NT2/D1 (cell line): ENCODE results near the gene ENPP1.

Source experiments
- DNase-seq: peaks from one replicate; pipeline ENCODE4 v3.0.0-alpha.2; 2011; ENCODE audit warnings: low read depth, low spot score
- H3K27me3 ChIP-seq: 2 replicates; pipeline ENCODE4 v1.6.0; 2011; ENCODE audit warnings: mild to moderate bottlenecking; ENCODE audit not compliant: insufficient read length, insufficient read depth
- H3K36me3 ChIP-seq: 2 replicates; pipeline ENCODE4 v1.6.1; 2011; ENCODE audit warnings: mild to moderate bottlenecking, low read length, mixed read lengths; ENCODE audit not compliant: insufficient read depth, insufficient read length
- H3K4me1 ChIP-seq: 2 replicates; pipeline ENCODE4 v1.5.1; 2011; ENCODE audit not compliant: insufficient read depth, insufficient read length
- H3K4me3 ChIP-seq: 2 replicates; pipeline ENCODE4 v1.5.1; 2011; ENCODE audit warnings: low read depth; ENCODE audit not compliant: insufficient read length
- H3K9ac ChIP-seq: 2 replicates; pipeline ENCODE4 v1.6.0; 2011; ENCODE audit warnings: low read depth; ENCODE audit not compliant: insufficient read length
- H3K9me3 ChIP-seq: 2 replicates; pipeline ENCODE4 v1.5.1; 2011; ENCODE audit warnings: mild to moderate bottlenecking, low read length; ENCODE audit not compliant: insufficient read depth
- SUZ12 ChIP-seq: IDR thresholded peaks from 2 replicates; pipeline ENCODE4 v1.6.1; 2011; ENCODE audit not compliant: insufficient read length, insufficient read depth; ENCODE audit errors: extremely low read depth
- YY1 ChIP-seq: IDR thresholded peaks from 2 replicates; pipeline ENCODE4 v1.6.1; 2011; ENCODE audit not compliant: insufficient read length, insufficient read depth
- ZNF274 ChIP-seq: IDR thresholded peaks from 2 replicates; pipeline ENCODE4 v1.6.1; 2011; ENCODE audit warnings: mild to moderate bottlenecking, low read depth, low read length

Gene ENPP1

DNA sequence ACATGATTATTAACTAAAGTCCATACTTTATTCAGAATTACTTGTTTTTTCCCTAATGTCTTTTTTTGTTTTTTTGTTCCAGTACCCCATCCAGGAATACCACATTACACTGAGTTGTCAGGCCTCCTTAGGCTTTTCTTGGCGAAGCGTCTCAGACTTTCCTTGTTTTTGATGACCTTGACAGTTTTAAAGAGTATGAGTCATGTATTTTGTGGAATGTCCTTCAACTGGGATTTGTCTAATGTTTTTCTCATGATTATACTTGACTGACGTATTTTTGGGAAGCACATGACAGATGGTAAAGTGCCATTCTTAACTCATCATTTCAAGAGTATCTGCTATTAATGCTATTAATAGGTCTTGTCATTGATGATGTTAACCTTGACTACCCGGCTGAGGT, 23.6 kb downstream of the ENPP1 start:
- no peak for TF ChIP-seq ZNF274
- TF ChIP-seq YY1: no peak
- no peak for TF ChIP-seq SUZ12
- Histone ChIP-seq H3K9me3 (no peaks in the 10 kb centered on the region), H3K9ac (no peak overlapping the region), H3K27me3 (no peaks in the 10 kb centered on the region), H3K36me3 (peaks cover 7% of the 10 kb centered on the region), H3K4me3 (no peak overlapping the region), H3K4me1 (no peaks in the 10 kb centered on the region)
- DNase-seq: no peak

DNA sequence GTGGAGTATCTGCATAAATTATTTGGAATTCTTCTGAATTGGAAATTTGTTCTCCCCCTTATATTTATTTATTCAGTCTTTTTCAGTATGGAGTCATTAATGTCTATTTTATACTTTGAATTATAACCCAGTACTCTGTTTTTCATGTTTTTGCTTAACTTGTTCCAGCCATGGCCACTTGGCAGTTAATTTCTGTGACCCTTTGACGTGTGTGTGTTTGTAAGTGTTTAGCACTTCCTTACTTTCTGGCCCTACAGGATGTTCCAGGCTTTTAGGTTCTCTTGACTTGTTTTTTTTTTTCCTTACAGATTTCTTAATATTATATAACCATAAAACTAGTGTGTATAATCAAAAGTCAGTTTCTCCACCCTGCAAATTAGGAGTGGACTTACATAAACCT, 24.1 kb downstream of the ENPP1 start:
- TF ChIP-seq ZNF274: no peak
- TF ChIP-seq YY1: no peak
- no peak for TF ChIP-seq SUZ12
- DNase-seq: no peak

DNA sequence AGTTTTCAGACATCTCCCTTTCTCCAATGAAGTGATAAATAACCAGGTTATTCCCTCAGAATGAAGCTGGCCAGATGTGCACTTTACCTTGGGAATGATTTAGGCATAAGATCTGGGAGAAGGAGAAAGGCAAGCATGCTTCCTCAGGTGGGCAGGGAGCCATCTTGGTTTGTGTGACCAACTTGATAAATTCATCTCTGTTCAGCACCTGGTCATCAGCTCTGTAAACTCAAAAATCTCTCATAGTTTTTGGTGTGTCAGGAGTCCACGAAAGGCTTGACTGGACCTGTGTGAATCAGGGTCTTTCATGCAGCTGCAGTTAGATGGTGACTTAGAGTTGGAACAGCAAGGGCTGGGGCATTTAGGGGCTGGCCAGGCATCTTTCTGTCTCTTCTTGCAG, 24.5 kb downstream of the ENPP1 start:
- no peak overlapping the region for H3K9ac ChIP-seq
- H3K4me1 ChIP-seq: no peaks in the 10 kb centered on the region
- H3K36me3 ChIP-seq: peaks cover 5% of the 10 kb centered on the region
- no peak overlapping the region for H3K4me3 ChIP-seq
- TF ChIP-seq ZNF274 (no peak), SUZ12 (no peak), YY1 (no peak)
- DNase-seq: no peak
- no peaks in the 10 kb centered on the region for H3K27me3 ChIP-seq
- H3K9me3 ChIP-seq: no peaks in the 10 kb centered on the region

More for the DNA sequence above, 24.1 kb downstream of the ENPP1 start:
- H3K4me1 ChIP-seq: no peaks in the 10 kb centered on the region
- no peak overlapping the region for H3K4me3 ChIP-seq
- no peaks in the 10 kb centered on the region for H3K9me3 ChIP-seq
- peaks cover 6% of the 10 kb centered on the region for H3K36me3 ChIP-seq
- no peak overlapping the region for H3K9ac ChIP-seq
- H3K27me3 ChIP-seq: no peaks in the 10 kb centered on the region

DNA sequence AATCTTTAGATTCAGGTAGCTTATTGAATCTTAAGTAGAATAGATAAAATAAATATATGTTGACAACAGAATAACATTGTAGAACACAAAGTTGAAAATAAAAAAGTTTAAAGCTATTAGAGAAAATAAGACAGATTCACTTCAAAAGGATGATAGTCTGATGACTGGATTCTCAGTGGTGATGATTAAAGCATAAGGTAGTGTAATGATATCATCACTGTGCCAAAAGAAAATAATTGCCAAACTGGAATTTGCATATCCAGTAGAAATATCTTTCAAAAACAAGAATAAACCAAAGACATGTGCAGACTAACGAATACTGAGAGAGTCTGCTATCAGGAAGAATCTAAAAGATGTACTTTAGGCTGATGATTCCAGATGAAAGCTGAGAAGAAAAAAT, 30.2 kb downstream of the ENPP1 start:
- Histone ChIP-seq H3K9me3 (no peaks in the 10 kb centered on the region), H3K4me1 (no peaks in the 10 kb centered on the region), H3K36me3 (no peaks in the 10 kb centered on the region), H3K27me3 (no peaks in the 10 kb centered on the region), H3K4me3 (no peak overlapping the region), H3K9ac (no peak overlapping the region)
- DNase-seq: no peak
- TF ChIP-seq YY1 (no peak), SUZ12 (no peak), ZNF274 (no peak)

GRCh38 chr6:131839388-131839787, 31.6 kb downstream of the ENPP1 start:
- no peak for TF ChIP-seq YY1
- TF ChIP-seq ZNF274: no peak
- TF ChIP-seq SUZ12: no peak

DNA sequence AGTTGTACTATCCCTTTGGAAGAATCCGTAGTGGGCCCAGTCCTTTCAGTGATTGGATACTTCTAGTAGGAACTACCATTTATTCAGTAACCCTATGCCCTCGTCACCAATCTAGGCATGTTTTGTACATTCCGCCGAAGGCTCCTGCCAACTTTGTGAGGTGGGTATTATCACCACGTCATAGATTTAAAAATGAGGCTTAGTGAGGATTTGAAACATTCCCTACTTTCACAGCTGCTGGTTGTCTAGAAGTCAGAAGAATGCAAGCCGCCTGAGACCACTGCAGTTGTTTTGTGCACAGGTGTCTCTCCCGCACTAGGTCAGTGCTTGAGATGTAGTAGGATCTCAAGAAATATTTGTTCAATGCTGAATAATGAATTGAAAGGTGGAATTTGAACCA, 32.6 kb downstream of the ENPP1 start:
- no peaks in the 10 kb centered on the region for H3K4me1 ChIP-seq
- DNase-seq: no peak
- no peak overlapping the region for H3K9ac ChIP-seq
- TF ChIP-seq ZNF274: no peak
- TF ChIP-seq YY1: no peak
- no peak for TF ChIP-seq SUZ12
- H3K36me3 ChIP-seq: no peaks in the 10 kb centered on the region
- no peak overlapping the region for H3K4me3 ChIP-seq
- H3K27me3 ChIP-seq: no peaks in the 10 kb centered on the region
- H3K9me3 ChIP-seq: no peaks in the 10 kb centered on the region

More at GRCh38 chr6:131839388-131839787, 31.6 kb downstream of the ENPP1 start:
- Histone ChIP-seq H3K36me3 (no peaks in the 10 kb centered on the region), H3K4me1 (no peaks in the 10 kb centered on the region), H3K27me3 (no peaks in the 10 kb centered on the region), H3K9me3 (no peaks in the 10 kb centered on the region), H3K4me3 (no peak overlapping the region), H3K9ac (no peak overlapping the region)
- DNase-seq: no peak

GRCh38 chr6:131840936-131841583, 33.2 kb downstream of the ENPP1 start:
- Histone ChIP-seq H3K36me3 (no peaks in the 10 kb centered on the region), H3K4me1 (no peaks in the 10 kb centered on the region)

GRCh38 chr6:131843768-131844167, 35.9 kb downstream of the ENPP1 start:
- Histone ChIP-seq H3K4me3 (no peak overlapping the region), H3K9ac (no peak overlapping the region), H3K36me3 (no peaks in the 10 kb centered on the region), H3K4me1 (no peaks in the 10 kb centered on the region), H3K9me3 (no peaks in the 10 kb centered on the region), H3K27me3 (no peaks in the 10 kb centered on the region)
- no peak for DNase-seq
- no peak for TF ChIP-seq SUZ12
- TF ChIP-seq ZNF274: no peak
- no peak for TF ChIP-seq YY1

More at GRCh38 chr6:131840936-131841583, 33.2 kb downstream of the ENPP1 start:
- no peak overlapping the region for H3K4me3 ChIP-seq
- H3K9me3 ChIP-seq: no peaks in the 10 kb centered on the region
- no peak for TF ChIP-seq YY1
- TF ChIP-seq ZNF274: no peak
- TF ChIP-seq SUZ12: no peak
- no peak for DNase-seq
- no peak overlapping the region for H3K9ac ChIP-seq
- H3K27me3 ChIP-seq: no peaks in the 10 kb centered on the region
